ENCODE measurements around the gene FAM83G.

DNA sequence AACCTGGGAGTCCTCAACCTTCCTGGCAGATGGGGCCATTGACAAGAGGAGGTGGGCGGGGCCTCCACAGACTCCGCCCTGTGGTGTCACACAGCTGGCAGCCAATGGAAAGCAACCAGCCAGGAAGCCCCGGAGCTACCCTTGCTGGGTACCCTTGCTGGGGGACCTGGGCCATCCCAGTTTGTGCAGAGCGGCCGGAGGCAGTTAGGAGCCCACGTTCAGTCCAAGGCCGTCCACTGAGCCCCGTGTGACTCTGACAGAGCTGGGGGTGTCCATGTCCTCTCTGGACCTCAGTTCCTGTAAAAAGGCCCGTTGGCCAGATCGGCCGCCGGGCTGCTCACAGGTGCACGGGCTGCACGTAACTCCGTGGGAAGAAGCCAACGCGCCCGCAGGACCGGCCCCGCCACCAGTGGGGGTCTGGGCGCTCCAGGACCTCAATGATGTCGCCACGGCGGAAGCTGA lies 17.1 kb upstream of the FAM83G start:
- no peak for TF ChIP-seq POLR2A (IDR thresholded peaks at IDR 0.05; ENCODE audit: low read depth)
- TF ChIP-seq, protein P1, sequence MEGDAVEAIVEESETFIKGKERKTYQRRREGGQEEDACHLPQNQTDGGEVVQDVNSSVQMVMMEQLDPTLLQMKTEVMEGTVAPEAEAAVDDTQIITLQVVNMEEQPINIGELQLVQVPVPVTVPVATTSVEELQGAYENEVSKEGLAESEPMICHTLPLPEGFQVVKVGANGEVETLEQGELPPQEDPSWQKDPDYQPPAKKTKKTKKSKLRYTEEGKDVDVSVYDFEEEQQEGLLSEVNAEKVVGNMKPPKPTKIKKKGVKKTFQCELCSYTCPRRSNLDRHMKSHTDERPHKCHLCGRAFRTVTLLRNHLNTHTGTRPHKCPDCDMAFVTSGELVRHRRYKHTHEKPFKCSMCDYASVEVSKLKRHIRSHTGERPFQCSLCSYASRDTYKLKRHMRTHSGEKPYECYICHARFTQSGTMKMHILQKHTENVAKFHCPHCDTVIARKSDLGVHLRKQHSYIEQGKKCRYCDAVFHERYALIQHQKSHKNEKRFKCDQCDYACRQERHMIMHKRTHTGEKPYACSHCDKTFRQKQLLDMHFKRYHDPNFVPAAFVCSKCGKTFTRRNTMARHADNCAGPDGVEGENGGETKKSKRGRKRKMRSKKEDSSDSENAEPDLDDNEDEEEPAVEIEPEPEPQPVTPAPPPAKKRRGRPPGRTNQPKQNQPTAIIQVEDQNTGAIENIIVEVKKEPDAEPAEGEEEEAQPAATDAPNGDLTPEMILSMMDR (IDR thresholded peaks at IDR 0.05), result no peak
- TF ChIP-seq POLR2AphosphoS5 (IDR thresholded peaks at IDR 0.05), result no peak
